Body of pancreas (tissue), 4 donors: Measurements from ENCODE around the gene NPIPB2. TPM values are rescaled to one million over a fixed set of nuclear protein-coding genes. Genes with fewer than 3 reads are reported as not detected.

ENCODE experiments used
- ATAC-seq: fragments of 150-250 bp; one replicate; pipeline ENCODE4 v1.9.1; 2016
- DNase-seq, 4 donors: peaks; one replicate each; pipeline ENCODE4 v3.0.0-alpha.2; 2019
- H3K27ac ChIP-seq, 4 donors: fragments of 200-600 bp; sonication (generic); 1 replicate in 3 of 4; 2 replicates in 1 of 4; pipeline versions ENCODE4 v1.5.1 to v1.6.1; 2016 to 2019; ENCODE audit warnings: mild to moderate bottlenecking in 1 of 4, mixed read lengths in 1 of 4, moderate library complexity in 1 of 4
- H3K27me3 ChIP-seq, 2 donors: fragments of 200-600 bp; sonication (generic); one replicate each; pipeline ENCODE4 v1.6.0; 2016; ENCODE audit warnings: mild to moderate bottlenecking in 1 of 2
- H3K36me3 ChIP-seq, 2 donors: fragments of 200-600 bp; sonication (generic); replicated peaks in 1 of 2; 2 replicates each; pipeline ENCODE4 v1.5.1; 2016; ENCODE audit warnings: low read depth in 2 of 2; ENCODE audit not compliant: insufficient read depth in 1 of 2
- H3K4me1 ChIP-seq: fragments of 200-600 bp; sonication (generic); one replicate; pipeline ENCODE4 v1.6.0; 2016
- H3K4me3 ChIP-seq, 2 donors: fragments of 200-600 bp; sonication (generic); 1 replicate in 1 of 2; 2 replicates in 1 of 2; pipeline ENCODE4 v1.5.1; 2016 to 2019
- H3K9me3 ChIP-seq, 3 donors: fragments of 200-600 bp; sonication (generic); 1 replicate in 2 of 3; 2 replicates in 1 of 3; pipeline ENCODE4 v1.5.1; 2016
- CTCF ChIP-seq, 7 experiments: fragments of 450-650 bp in 4 of 7; fragments of 200-600 bp in 3 of 7; sonication (generic) in 3 of 7; IDR thresholded peaks; one replicate each; pipeline ENCODE4 v1.5.1; 2016 to 2019; ENCODE audit warnings: antibody characterized with exemption in 7 of 7
- POLR2A ChIP-seq, 3 donors: fragments of 450-650 bp; IDR thresholded peaks; one replicate each; pipeline ENCODE4 v1.6.1; 2016; ENCODE audit warnings: antibody characterized with exemption in 3 of 3, mild to moderate bottlenecking in 2 of 3
- WGBS, 2 donors: methylation state at CpG; one replicate each; pipeline ENCODE4 v1.1.5; 2017; 5-methylcytosine and 5-hydroxymethylcytosine counted together
- intact Hi-C: fragments of 100-400 bp; cut with DNase I; formaldehyde crosslinking; loops from one replicate; pipeline ENCODE4 v1.15.1; 2023
- total RNA-seq, 2 donors: library from RNA; depleted of rRNA; stranded (reverse); fragments of >200 nt; gene quantifications; one replicate each; pipeline ENCODE4 v1.1.0, GENCODE V29; 2016

The NPIPB2 gene
- total RNA-seq, 2 donors from 2014 or later: 1.8 to 2.3 TPM

- Histone ChIP-seq H3K36me3 (no peaks in the 10 kb centered on the region), H3K9me3 (no peaks in the 10 kb centered on the region), H3K27ac (no peak overlapping the region), H3K27me3 (no peaks in the 10 kb centered on the region), H3K4me1 (peaks cover 59% of the 10 kb centered on the region), H3K4me3 (no peak overlapping the region)
- ATAC-seq (no peak), DNase-seq (no peak)
- WGBS, 2 donors: 67 to 70% methylated on average over 18 of the region's 18 CpGs
- TF ChIP-seq POLR2A (IDR thresholded peaks at IDR 0.05) (no peak), CTCF (IDR thresholded peaks at IDR 0.05) (no peak)
- intact Hi-C loops: no loop called here
Observed at GRCh38 chr16:11909653-11910545, 31.9 kb downstream of the NPIPB2 start.

- no peaks in the 10 kb centered on the region for H3K27me3 ChIP-seq
- no peak overlapping the region for H3K27ac ChIP-seq
- no peak overlapping the region for H3K4me3 ChIP-seq
- DNase-seq: no peak
- ATAC-seq: no peak
- no peaks in the 10 kb centered on the region for H3K36me3 ChIP-seq
- TF ChIP-seq POLR2A (IDR thresholded peaks at IDR 0.05): no peak
- no peak for TF ChIP-seq CTCF (IDR thresholded peaks at IDR 0.05)
- H3K9me3 ChIP-seq: no peaks in the 10 kb centered on the region
- 93 to 95% methylated on average over 8 of the region's 8 CpGs for WGBS, 2 donors
- H3K4me1 ChIP-seq: peaks cover 46% of the 10 kb centered on the region
- intact Hi-C loops: no loop called here
Observed at GRCh38 chr16:11907160-11907970, 34.5 kb downstream of the NPIPB2 start.

- Histone ChIP-seq H3K9me3 (no peaks in the 10 kb centered on the region), H3K4me1 (peaks cover 36% of the 10 kb centered on the region), H3K27me3 (no peaks in the 10 kb centered on the region), H3K4me3 (no peak overlapping the region), H3K27ac (no peak overlapping the region), H3K36me3 (no peaks in the 10 kb centered on the region)
- no peak for DNase-seq
- no peak for ATAC-seq
- intact Hi-C loops: no loop called here
- TF ChIP-seq CTCF (IDR thresholded peaks at IDR 0.05) (no peak), POLR2A (IDR thresholded peaks at IDR 0.05) (no peak)
- WGBS, 2 donors: 72 to 79% methylated on average over 6 of the region's 6 CpGs
Observed at GRCh38 chr16:11903906-11904305, 37.9 kb downstream of the NPIPB2 start.

- Histone ChIP-seq H3K27me3 (no peaks in the 10 kb centered on the region), H3K36me3 (no peaks in the 10 kb centered on the region), H3K27ac (peak overlapping the region in 1 of 4 donors; percentile 19), H3K9me3 (no peaks in the 10 kb centered on the region), H3K4me3 (no peak overlapping the region), H3K4me1 (peaks cover 36% of the 10 kb centered on the region)
- intact Hi-C loops: no loop called here
- no peak for TF ChIP-seq POLR2A (IDR thresholded peaks at IDR 0.05)
- TF ChIP-seq CTCF (IDR thresholded peaks at IDR 0.05): no peak
- ATAC-seq: no peak
- DNase-seq: no peak
- 66 to 72% methylated on average over 3 of the region's 3 CpGs for WGBS, 2 donors
Observed at GRCh38 chr16:11901091-11901490, 40.8 kb downstream of the NPIPB2 start.
